Left ventricle myocardium inferior (tissue), 1 donor: ENCODE results near the gene GSG1L. TPM values are rescaled to one million over a fixed set of nuclear protein-coding genes. Genes with fewer than 3 reads are reported as not detected.

Source experiments
- DNase-seq: peaks from one replicate; pipeline ENCODE4 v3.0.0-alpha.2; 2020
- H3K27ac ChIP-seq: fragments of 200-600 bp; replicated peaks from 2 replicates; pipeline ENCODE4 v1.8.0; 2021
- H3K27me3 ChIP-seq: fragments of 200-600 bp; 2 replicates; pipeline ENCODE4 v1.8.0; 2021; ENCODE audit warnings: low read depth
- H3K36me3 ChIP-seq: fragments of 200-600 bp; 2 replicates; pipeline ENCODE4 v1.8.0; 2021
- H3K4me1 ChIP-seq: fragments of 200-600 bp; 2 replicates; pipeline ENCODE4 v1.8.0; 2021
- H3K4me3 ChIP-seq: fragments of 200-600 bp; 2 replicates; pipeline ENCODE4 v1.8.0; 2021; ENCODE audit warnings: mild to moderate bottlenecking, moderate library complexity
- H3K9me3 ChIP-seq: fragments of 200-600 bp; replicated peaks from 2 replicates; pipeline ENCODE4 v1.8.0; 2021
- CTCF ChIP-seq: fragments of 200-600 bp; IDR thresholded peaks from 2 replicates; pipeline ENCODE4 v1.8.0; 2021; ENCODE audit warnings: antibody characterized with exemption, mild to moderate bottlenecking, borderline replicate concordance
- intact Hi-C: fragments of 100-400 bp; cut with micrococcal nuclease; formaldehyde crosslinking; loops from one replicate; pipeline ENCODE4 v1.11.0; 2022
- total RNA-seq: library from RNA; stranded (reverse); fragmentation: NEBNext Ultra II Directional; extraction: Animal tissue kit (Norgen Biotek cat#: 25700); gene quantifications from one replicate; pipeline ENCODE4 v1.2.1, GENCODE V29; 2021
- donor health status: DM: no; HTN: yes; CAD: no; lungs with severe emphysema.

GSG1L gene
- total RNA-seq, 1 donor from 2014 or later = 3.4 TPM

GRCh38 chr16:28027055-28027454 lies 36.5 kb downstream of the GSG1L start:
- peaks cover 5% of the 10 kb centered on the region for H3K27me3 ChIP-seq
- H3K4me1 ChIP-seq = no peaks in the 10 kb centered on the region
- DNase-seq = no peak
- TF ChIP-seq CTCF = no peak
- H3K36me3 ChIP-seq = no peaks in the 10 kb centered on the region
- no peak overlapping the region for H3K4me3 ChIP-seq
- H3K27ac ChIP-seq = no peak overlapping the region
- no peaks in the 10 kb centered on the region for H3K9me3 ChIP-seq
- intact Hi-C loops = no loop called here

DNA sequence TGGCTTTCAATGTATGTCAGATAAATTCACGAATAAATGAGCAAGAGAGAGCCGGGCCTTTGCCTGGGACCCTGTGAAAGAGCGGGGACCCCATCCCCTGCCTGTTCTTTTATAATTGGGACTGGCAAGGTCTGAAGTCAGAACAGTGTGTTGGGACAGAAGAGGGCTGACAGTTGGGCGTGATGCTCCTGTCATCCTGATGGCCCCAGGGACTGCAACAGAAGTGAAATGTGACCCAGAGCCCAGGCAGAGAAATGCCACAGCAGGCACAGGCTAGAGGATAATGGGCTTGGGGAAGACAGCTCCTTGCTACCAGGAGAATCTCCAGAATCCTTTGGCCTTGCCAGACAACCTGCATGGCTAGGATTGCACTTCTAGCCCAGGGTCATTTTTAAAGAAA lies 37.9 kb downstream of the GSG1L start:
- H3K9me3 ChIP-seq = peaks cover 14% of the 10 kb centered on the region
- no peaks in the 10 kb centered on the region for H3K36me3 ChIP-seq
- no peak for DNase-seq
- peaks cover 5% of the 10 kb centered on the region for H3K27me3 ChIP-seq
- no peak for TF ChIP-seq CTCF
- intact Hi-C loops = no loop called here
- no peaks in the 10 kb centered on the region for H3K4me1 ChIP-seq
- no peak overlapping the region for H3K4me3 ChIP-seq
- no peak overlapping the region for H3K27ac ChIP-seq

DNA sequence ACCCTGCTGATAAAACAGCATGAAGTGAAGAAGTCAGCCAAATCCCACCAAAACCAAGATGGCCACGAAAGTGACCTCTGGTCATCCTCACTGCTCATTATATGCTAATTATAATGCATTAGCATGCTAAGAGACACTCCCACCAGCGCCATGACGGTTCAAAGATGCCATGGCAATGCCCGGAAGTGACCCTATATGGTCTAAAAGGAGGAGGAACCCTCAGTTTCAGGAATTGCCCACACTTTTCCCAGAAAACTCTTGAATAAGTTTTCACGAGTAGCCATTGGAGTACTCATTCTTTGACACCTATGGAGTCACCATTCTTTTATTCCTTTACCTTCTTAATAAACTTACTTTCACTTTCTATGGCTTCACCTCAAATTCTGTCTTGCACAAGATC lies 44.3 kb downstream of the GSG1L start:
- TF ChIP-seq CTCF = no peak
- intact Hi-C loops = no loop called here

DNA sequence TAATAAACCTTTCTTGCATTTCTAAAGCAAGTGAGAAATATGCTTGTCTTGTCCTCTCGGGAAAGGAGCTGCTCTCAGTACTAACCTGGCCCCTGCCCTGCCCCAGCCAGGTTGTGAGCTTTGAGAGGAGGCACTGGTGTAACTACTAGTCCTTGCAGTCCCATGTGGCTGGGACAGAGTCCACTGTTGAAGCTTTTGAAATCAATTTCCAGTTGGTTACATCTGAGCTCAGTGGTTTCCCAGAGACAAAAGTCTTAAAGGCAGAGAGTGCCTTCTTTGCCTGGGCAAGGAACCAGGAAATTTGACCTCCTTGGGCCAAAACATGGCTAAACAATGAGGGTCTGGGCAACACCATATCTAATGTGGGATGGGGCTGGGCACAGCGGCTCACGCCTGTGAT lies 48.7 kb downstream of the GSG1L start:
- H3K4me1 ChIP-seq = no peaks in the 10 kb centered on the region
- intact Hi-C loops = no loop called here
- DNase-seq = no peak
- peaks cover 70% of the 10 kb centered on the region for H3K27me3 ChIP-seq
- H3K4me3 ChIP-seq = no peak overlapping the region
- H3K27ac ChIP-seq = no peak overlapping the region
- H3K9me3 ChIP-seq = peaks cover 9% of the 10 kb centered on the region
- TF ChIP-seq CTCF = no peak
- no peaks in the 10 kb centered on the region for H3K36me3 ChIP-seq

More for the DNA sequence above, 44.3 kb downstream of the GSG1L start:
- Histone ChIP-seq H3K9me3 (peaks cover 31% of the 10 kb centered on the region), H3K36me3 (no peaks in the 10 kb centered on the region), H3K27me3 (peaks cover 33% of the 10 kb centered on the region), H3K4me1 (no peaks in the 10 kb centered on the region), H3K4me3 (no peak overlapping the region), H3K27ac (no peak overlapping the region)
- DNase-seq = no peak

DNA sequence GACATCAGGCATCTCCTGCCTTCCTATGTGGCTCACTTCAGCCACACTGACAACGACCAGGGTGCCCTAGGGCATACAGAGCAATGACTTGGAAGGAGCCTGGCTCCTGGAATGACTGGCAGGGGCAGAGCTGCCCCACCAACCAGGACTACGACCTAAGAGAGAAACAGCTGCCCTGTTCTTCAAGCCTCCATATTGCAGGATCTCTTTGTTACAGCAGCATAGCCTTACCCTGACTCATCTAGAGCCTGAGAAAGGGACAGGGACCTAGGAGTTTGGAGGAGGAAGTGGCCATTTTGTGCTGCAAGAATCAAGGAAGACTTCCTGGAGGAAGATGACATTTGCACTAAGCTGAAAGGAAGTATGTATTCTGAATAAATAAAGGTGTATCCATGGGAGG lies 49.6 kb downstream of the GSG1L start:
- TF ChIP-seq CTCF = no peak
- no peak overlapping the region for H3K4me3 ChIP-seq
- DNase-seq = no peak
- peaks cover 79% of the 10 kb centered on the region for H3K27me3 ChIP-seq
- H3K9me3 ChIP-seq = peaks cover 5% of the 10 kb centered on the region
- H3K27ac ChIP-seq = no peak overlapping the region
- intact Hi-C loops = no loop called here
- H3K36me3 ChIP-seq = no peaks in the 10 kb centered on the region
- H3K4me1 ChIP-seq = no peaks in the 10 kb centered on the region

DNA sequence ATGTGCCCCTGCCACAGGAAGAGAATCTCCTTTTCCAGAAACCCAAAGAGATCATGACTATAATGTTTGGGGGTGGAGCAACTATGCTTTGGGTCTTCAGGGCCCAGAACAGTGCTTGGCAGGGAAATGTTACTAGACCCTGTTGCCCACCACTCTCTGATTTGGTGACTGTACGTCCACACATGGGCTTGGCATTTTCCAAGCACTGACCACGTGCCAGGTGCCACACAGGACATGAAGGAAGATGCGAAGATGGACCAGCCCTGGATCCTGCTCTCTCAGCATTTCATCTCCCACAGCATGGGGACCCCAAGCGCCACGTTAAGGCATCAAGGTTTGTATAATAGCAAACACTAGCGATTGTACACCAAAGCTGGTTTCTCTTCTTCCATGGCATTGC lies 50.1 kb downstream of the GSG1L start:
- no peak overlapping the region for H3K4me3 ChIP-seq
- TF ChIP-seq CTCF = no peak
- peaks cover 5% of the 10 kb centered on the region for H3K9me3 ChIP-seq
- H3K27ac ChIP-seq = no peak overlapping the region
- no peaks in the 10 kb centered on the region for H3K36me3 ChIP-seq
- DNase-seq = no peak
- peaks cover 84% of the 10 kb centered on the region for H3K27me3 ChIP-seq
- no peaks in the 10 kb centered on the region for H3K4me1 ChIP-seq
- intact Hi-C loops = no loop called here
